ENCODE data around the gene STPG4. TPM values are rescaled to one million over a fixed set of nuclear protein-coding genes. Genes with fewer than 3 reads are reported as not detected.

The STPG4 gene
- total RNA-seq, 1 experiment from 2014 or later, result 10.6 TPM

GRCh38 chr2:47128705-47129104 lies 26.4 kb downstream of the STPG4 start:
- H3K9me2 ChIP-seq (ENCODE audit: insufficient read depth), result no peaks in the 10 kb centered on the region
- no peaks in the 10 kb centered on the region for H3K79me2 ChIP-seq (ENCODE audit: insufficient read depth, low read length)
- H3K9ac ChIP-seq (ENCODE audit: low read length), result no peak overlapping the region
- RAD21 ChIA-PET (ENCODE audit: low non-redundant PET in 1 of 2, low total read pairs in 2 of 2, uncharacterized antibody in 2 of 2, unreplicated experiment in 2 of 2), result no interaction called here
- intact Hi-C loops (cut with micrococcal nuclease), result no loop called here
- CTCF ChIA-PET, result no interaction called here
- H4K20me1 ChIP-seq (ENCODE audit: insufficient read depth), result no peaks in the 10 kb centered on the region
- no peak overlapping the region for H2AFZ ChIP-seq (ENCODE audit: low read depth, low read length, poor library complexity, severe bottlenecking)
- H3K4me1 ChIP-seq (ENCODE audit: control insufficient read depth in 1 of 2, insufficient read depth in 2 of 2, low read length in 2 of 2), result peaks cover 0 to 3% of the 10 kb centered on the region in 2 experiments; a peak in 1 of 4 replicates
- H3K27ac ChIP-seq (ENCODE audit: low read depth, low read length), result no peak overlapping the region
- BruUV-seq (replicated peaks), result no TSS peak
- H3K4me3 ChIP-seq (replicated peaks in 1 of 2; ENCODE audit: low read depth in 1 of 2, low read length in 2 of 2), result no peak overlapping the region
- no peaks in the 10 kb centered on the region for H3K9me3 ChIP-seq (ENCODE audit: control insufficient read depth in 1 of 2, insufficient read depth in 1 of 2, low read depth in 1 of 2, low read length in 2 of 2)
- POLR2A ChIA-PET, result no interaction called here
- DNase-seq (ENCODE audit: low read depth, low spot score) (no peak), ATAC-seq (no peak)
- H3K4me2 ChIP-seq (ENCODE audit: low read length), result no peak overlapping the region
- no peaks in the 10 kb centered on the region for H3K27me3 ChIP-seq (ENCODE audit: insufficient read depth, low read length)
- TF ChIP-seq MAX (IDR thresholded peaks at IDR 0.05) (no peak), ATF3 (IDR thresholded peaks at IDR 0.05) (no peak), REST (IDR thresholded peaks at IDR 0.05; ENCODE audit: low read depth) (no peak), ELF1 (IDR thresholded peaks at IDR 0.05; ENCODE audit: borderline replicate concordance, low read depth) (no peak), ZBTB33 (IDR thresholded peaks at IDR 0.05; ENCODE audit: extremely low read depth, insufficient replicate concordance, low read length) (no peak), SIN3A (IDR thresholded peaks at IDR 0.05; ENCODE audit: low read depth) (no peak), RAD21 (IDR thresholded peaks at IDR 0.05; ENCODE audit: low read depth) (no peak), SP1 (IDR thresholded peaks at IDR 0.05; ENCODE audit: low read depth) (no peak), TCF7L2 (IDR thresholded peaks at IDR 0.05; ENCODE audit: borderline replicate concordance, extremely low read depth, insufficient read depth, insufficient read length) (no peak), POLR2A (IDR thresholded peaks at IDR 0.05; ENCODE audit: borderline replicate concordance, extremely low read depth, insufficient read depth, insufficient read length) (no peak), EZH2 (IDR thresholded peaks at IDR 0.05) (no peak), CEBPB (IDR thresholded peaks at IDR 0.05; ENCODE audit: low read depth) (no peak), ZNF274 (IDR thresholded peaks at IDR 0.05; ENCODE audit: low read depth, low read length) (no peak), EZH2phosphoT487 (IDR thresholded peaks at IDR 0.05; ENCODE audit: borderline replicate concordance) (no peak), CTCF (IDR thresholded peaks at IDR 0.05 in 2 of 3, conservative IDR thresholded peaks at IDR 0.05 in 1 of 3; ENCODE audit: borderline replicate concordance in 1 of 3, insufficient read depth in 1 of 3, low read depth in 2 of 3, low read length in 2 of 3) (no peak), ZFX (IDR thresholded peaks at IDR 0.05) (no peak), SRF (IDR thresholded peaks at IDR 0.05; ENCODE audit: low read depth) (no peak), EGR1 (IDR thresholded peaks at IDR 0.05; ENCODE audit: low read depth) (no peak), YY1 (IDR thresholded peaks at IDR 0.05; ENCODE audit: extremely low read depth, insufficient replicate concordance, low read depth, low read length) (no peak)
- no peaks in the 10 kb centered on the region for H3K36me3 ChIP-seq (ENCODE audit: control insufficient read depth in 1 of 2, insufficient read depth in 2 of 2, low read length in 2 of 2)
